ENCODE measurements around the gene MRAS. TPM values are rescaled to one million over a fixed set of nuclear protein-coding genes. Genes with fewer than 3 reads are reported as not detected.
A peak's percentile ranks its signal among the peaks of the same experiment; 100 is the strongest.

MRAS gene
- total and polyA plus RNA-seq, 2 of the 13 experiments (the other 11 are each of a cell fraction or from before 2014, with no cell fraction given), result 8.8 to 36.2 TPM

- TF ChIP-seq ZNF777 (CRISPR knock-in tag; IDR thresholded peaks at IDR 0.05), result peak; percentile 38; the same call in 1 of the 2 replicates
- no peak for TF ChIP-seq RAD51 (IDR thresholded peaks at IDR 0.05; ENCODE audit: borderline replicate concordance)
- no peak for TF ChIP-seq LCORL (IDR thresholded peaks at IDR 0.05)
- peak; percentile 48; the same call in 1 of the 2 replicates for TF ChIP-seq LCORL (CRISPR knock-in tag; IDR thresholded peaks at IDR 0.05)
- peak; percentile 50 for TF ChIP-seq FOSL2 (CRISPR knock-in tag; IDR thresholded peaks at IDR 0.05)
- TF ChIP-seq MED8 (CRISPR knock-in tag; IDR thresholded peaks at IDR 0.05; ENCODE audit: insufficient replicate concordance), result no peak
- peak; percentile 86 for TF ChIP-seq FOXP4 (CRISPR knock-in tag; IDR thresholded peaks at IDR 0.05)
- no peak for TF ChIP-seq FIP1L1 (IDR thresholded peaks at IDR 0.05; ENCODE audit: borderline replicate concordance, insufficient read depth, low read depth, low read length)
- TF ChIP-seq ZBTB3 (CRISPR knock-in tag; IDR thresholded peaks at IDR 0.05; ENCODE audit: borderline replicate concordance, low read depth), result no peak
- peak; percentile 46; the same call in 1 of the 2 replicates for TF ChIP-seq HINFP (CRISPR knock-in tag; IDR thresholded peaks at IDR 0.05; ENCODE audit: low read depth)
- no peak for TF ChIP-seq ZNF547 (CRISPR knock-in tag; IDR thresholded peaks at IDR 0.05)
- no peak for TF ChIP-seq ERF (CRISPR knock-in tag; IDR thresholded peaks at IDR 0.05)
- TF ChIP-seq ZNF605 (CRISPR knock-in tag; IDR thresholded peaks at IDR 0.05), result no peak
- no peak for TF ChIP-seq ZNF615 (CRISPR knock-in tag; IDR thresholded peaks at IDR 0.05; ENCODE audit: borderline replicate concordance)
- TF ChIP-seq ZNF430 (CRISPR knock-in tag; IDR thresholded peaks at IDR 0.05), result 0 out of 2 replicates have a peak, but pooled peaks have one; percentile 7
- no peak for TF ChIP-seq TOPORS (CRISPR knock-in tag; IDR thresholded peaks at IDR 0.05)
- no peak for TF ChIP-seq SOX6 (IDR thresholded peaks at IDR 0.05)
- TF ChIP-seq SOX6 (CRISPR knock-in tag; IDR thresholded peaks at IDR 0.05), result peak; percentile 62
- no peak for TF ChIP-seq ZNF446 (CRISPR knock-in tag; IDR thresholded peaks at IDR 0.05)
Observed at GRCh38 chr3:138399766-138400165, 51.4 kb downstream of the MRAS start (continued).
